Bronchial epithelial cell (primary cell): ENCODE data around the gene ELOVL3. TPM values are rescaled to one million over a fixed set of nuclear protein-coding genes. Genes with fewer than 3 reads are reported as not detected.
"Not testable (repeated sequence)": the region's sequence is repeated elsewhere in the genome, so short reads cannot be mapped to it uniquely, and the experiment has no call there.

ENCODE experiments used
- DNase-seq: peaks from one replicate; pipeline ENCODE4 v3.0.0-alpha.2; 2010; ENCODE audit warnings: low read depth
- FAIRE-seq: peaks from 2 replicates; lab custom pipeline; 2011; peaks lifted over from hg19 to GRCh38; lab: Jason Lieb, UNC
- H3K27me3 ChIP-seq: 2 replicates; pipeline ENCODE4 v1.5.1; 2011; ENCODE audit warnings: low read length; ENCODE audit not compliant: control insufficient read depth, insufficient read depth
- H3K36me3 ChIP-seq: 2 replicates; pipeline ENCODE4 v1.5.1; 2011; ENCODE audit warnings: low read length; ENCODE audit not compliant: control insufficient read depth, insufficient read depth
- H3K4me3 ChIP-seq: 2 replicates; pipeline ENCODE4 v1.5.1; 2011; ENCODE audit warnings: mild to moderate bottlenecking, low read depth, low read length, control low read depth
- CTCF ChIP-seq: IDR thresholded peaks from 2 replicates; pipeline ENCODE4 v1.5.1; 2011; ENCODE audit warnings: mild to moderate bottlenecking, moderate library complexity, low read length, control low read depth, inconsistent platforms; ENCODE audit not compliant: insufficient read depth, severe bottlenecking
- total RNA-seq: library from RNA; depleted of rRNA; stranded (reverse); fragments of >200 nt; gene quantifications from 2 replicates; pipeline ENCODE4 v1.2.1, GENCODE V29; 2014

Gene ELOVL3
- total RNA-seq, 1 donor from 2014 or later, result not detected

DNA sequence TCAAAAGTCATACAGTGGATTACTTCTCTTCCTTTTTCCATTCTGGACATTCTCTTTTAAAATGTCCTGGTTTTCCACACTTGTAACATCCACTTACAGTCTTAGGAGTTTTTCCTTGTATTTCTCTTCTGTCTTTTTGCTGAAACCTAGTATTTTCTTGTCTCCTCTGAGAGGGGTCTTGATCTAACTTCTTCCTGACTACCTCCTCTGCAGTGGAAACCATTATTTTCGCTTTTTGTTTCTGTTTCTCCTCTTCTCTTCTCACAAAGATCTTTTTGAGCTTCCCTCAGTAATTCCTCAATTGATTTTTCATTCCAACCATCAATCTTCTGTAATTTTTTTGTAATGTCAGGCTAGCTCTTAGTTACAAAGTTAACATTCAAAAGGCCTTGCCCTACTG lies 23.7 kb upstream of the ELOVL3 start:
- FAIRE-seq (no peak), DNase-seq (no peak)
- TF ChIP-seq CTCF, result no peak

GRCh38 chr10:102208311-102209035 lies 17.6 kb upstream of the ELOVL3 start:
- FAIRE-seq, result no peak

More for the DNA sequence above, 23.7 kb upstream of the ELOVL3 start:
- Histone ChIP-seq H3K4me3 (no peak overlapping the region), H3K27me3 (no peaks in the 10 kb centered on the region), H3K36me3 (no peaks in the 10 kb centered on the region)

DNA sequence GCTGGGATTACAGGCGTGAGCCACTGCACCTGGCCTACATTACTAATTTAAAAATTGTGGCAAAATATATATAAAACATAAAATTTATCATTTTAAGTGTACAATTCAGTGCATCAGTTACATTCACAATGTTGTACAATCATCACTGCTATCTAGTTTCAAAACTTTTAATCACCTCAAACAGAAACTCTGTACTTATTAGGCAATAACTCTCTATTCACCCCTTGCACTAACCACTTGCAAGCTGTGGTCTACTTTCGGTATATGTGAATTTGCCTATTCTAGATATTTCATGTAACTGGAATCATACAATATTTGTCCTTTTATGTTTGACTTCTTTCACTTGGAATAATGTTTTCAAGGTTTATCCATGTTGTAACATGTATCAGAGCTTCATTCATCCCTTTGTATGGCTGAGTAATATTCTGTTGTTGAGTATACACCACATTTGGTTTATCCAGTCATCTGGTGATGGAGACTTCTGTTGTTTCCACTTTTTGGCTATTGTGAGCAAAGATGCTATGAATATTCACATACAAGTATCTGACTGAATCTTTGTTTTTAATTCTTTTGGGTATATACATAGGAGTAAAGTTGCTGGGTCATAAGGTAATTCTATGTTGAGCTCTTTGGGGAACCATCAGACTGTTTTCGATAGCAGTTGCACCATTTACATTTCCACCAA lies 14.3 kb upstream of the ELOVL3 start:
- DNase-seq (no peak), FAIRE-seq (no peak)
- Histone ChIP-seq H3K27me3 (no peaks in the 10 kb centered on the region), H3K36me3 (no peaks in the 10 kb centered on the region), H3K4me3 (no peak overlapping the region)
- no peak for TF ChIP-seq CTCF

More at GRCh38 chr10:102208311-102209035, 17.6 kb upstream of the ELOVL3 start:
- no peak for TF ChIP-seq CTCF
- no peak overlapping the region for H3K4me3 ChIP-seq
- no peak for DNase-seq
- no peaks in the 10 kb centered on the region for H3K27me3 ChIP-seq
- no peaks in the 10 kb centered on the region for H3K36me3 ChIP-seq

DNA sequence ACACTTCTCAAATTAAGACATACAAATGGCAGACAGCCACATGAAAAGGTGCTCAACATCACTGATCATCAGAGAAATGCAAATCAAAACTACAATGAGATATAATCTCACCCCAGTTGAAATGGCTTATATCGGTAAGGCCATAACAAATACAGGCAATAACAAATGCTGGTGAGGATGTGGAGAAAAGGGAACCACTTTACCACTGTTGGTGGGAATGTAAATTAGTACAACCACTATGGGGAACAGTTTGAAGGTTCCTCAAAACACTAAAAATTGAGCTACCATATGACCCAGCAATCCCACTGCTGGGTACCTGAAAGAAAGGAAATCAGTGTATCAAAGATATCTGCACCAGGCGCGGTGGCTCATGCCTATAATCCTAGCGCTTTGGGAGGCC lies 12.5 kb upstream of the ELOVL3 start:
- DNase-seq, H3K27me3 ChIP-seq, H3K4me3 ChIP-seq, H3K36me3 ChIP-seq, FAIRE-seq: not testable (repeated sequence)

GRCh38 chr10:102219370-102219769 lies 6.7 kb upstream of the ELOVL3 start:
- Histone ChIP-seq H3K36me3 (no peaks in the 10 kb centered on the region), H3K4me3 (no peak overlapping the region), H3K27me3 (no peaks in the 10 kb centered on the region)
- FAIRE-seq (no peak), DNase-seq (no peak)
- TF ChIP-seq CTCF, result no peak

GRCh38 chr10:102220612-102221011 lies 5.5 kb upstream of the ELOVL3 start:
- no peak for FAIRE-seq
- Histone ChIP-seq H3K4me3 (no peak overlapping the region), H3K36me3 (no peaks in the 10 kb centered on the region), H3K27me3 (no peaks in the 10 kb centered on the region)
- DNase-seq, result no peak
- TF ChIP-seq CTCF, result no peak
